GM23248 (cell line): ENCODE results near the gene TMC6. TPM values are rescaled to one million over a fixed set of nuclear protein-coding genes. Genes with fewer than 3 reads are reported as not detected.

Experiments used
- DNase-seq: peaks from one replicate; pipeline ENCODE4 v3.0.0-alpha.2; 2015
- H2AFZ ChIP-seq: fragments of 200-600 bp; sonication (generic); 2 replicates; pipeline ENCODE4 v1.6.1; 2016; ENCODE audit warnings: antibody characterized with exemption
- H3F3A ChIP-seq: fragments of 200-600 bp; sonication (generic); 2 replicates; pipeline ENCODE4 v1.6.1; 2016; ENCODE audit warnings: mild to moderate bottlenecking, antibody characterized with exemption, mixed run types; ENCODE audit not compliant: insufficient read depth
- H3K27ac ChIP-seq: fragments of 200-600 bp; sonication (generic); 2 replicates; pipeline ENCODE4 v1.5.1; 2016; ENCODE audit warnings: mild to moderate bottlenecking
- H3K27me3 ChIP-seq: fragments of 200-600 bp; sonication (generic); replicated peaks from 2 replicates; pipeline ENCODE4 v1.6.1; 2016; ENCODE audit warnings: mild to moderate bottlenecking; ENCODE audit not compliant: insufficient read depth
- H3K36me3 ChIP-seq: fragments of 200-600 bp; sonication (generic); 2 replicates; pipeline ENCODE4 v1.6.1; 2016; ENCODE audit warnings: low read depth, mild to moderate bottlenecking
- H3K4me1 ChIP-seq: fragments of 200-600 bp; sonication (generic); 2 replicates; pipeline ENCODE4 v1.6.1; 2016; ENCODE audit warnings: mild to moderate bottlenecking; ENCODE audit not compliant: insufficient read depth
- H3K4me2 ChIP-seq: fragments of 200-600 bp; sonication (generic); one replicate; pipeline ENCODE4 v1.6.1; 2016; ENCODE audit warnings: mild to moderate bottlenecking; ENCODE audit not compliant: unreplicated experiment
- H3K4me3 ChIP-seq: fragments of 200-600 bp; sonication (generic); 2 replicates; pipeline ENCODE4 v1.5.1; 2016; ENCODE audit warnings: mild to moderate bottlenecking
- H3K79me2 ChIP-seq: fragments of 200-600 bp; sonication (generic); 2 replicates; pipeline ENCODE4 v1.6.1; 2016; ENCODE audit warnings: mild to moderate bottlenecking; ENCODE audit not compliant: insufficient read depth
- H3K9ac ChIP-seq: fragments of 200-600 bp; sonication (generic); 2 replicates; pipeline ENCODE4 v1.6.1; 2016; ENCODE audit warnings: mild to moderate bottlenecking
- H3K9me2 ChIP-seq: fragments of 200-600 bp; sonication (generic); 2 replicates; pipeline ENCODE4 v1.6.1; 2016; ENCODE audit warnings: mixed run types, mild to moderate bottlenecking, moderate library complexity; ENCODE audit not compliant: insufficient read depth
- H3K9me3 ChIP-seq: fragments of 200-600 bp; sonication (generic); one replicate; pipeline ENCODE4 v1.6.1; 2017; ENCODE audit warnings: low read depth
- H4K20me1 ChIP-seq: fragments of 200-600 bp; sonication (generic); 2 replicates; pipeline ENCODE4 v1.6.0; 2016; ENCODE audit not compliant: insufficient read depth
- EZH2 ChIP-seq: fragments of 200-600 bp; sonication (generic); IDR thresholded peaks from 2 replicates; pipeline ENCODE4 v1.6.1; 2018; ENCODE audit warnings: antibody characterized with exemption, mild to moderate bottlenecking; ENCODE audit not compliant: insufficient read depth, poor library complexity, severe bottlenecking
- EZH2phosphoT487 ChIP-seq: fragments of 200-600 bp; sonication (generic); IDR thresholded peaks from 2 replicates; pipeline ENCODE4 v1.6.1; 2018; ENCODE audit warnings: antibody characterized with exemption, moderate library complexity, mild to moderate bottlenecking, low read depth; ENCODE audit not compliant: insufficient read depth
- WGBS, 2 experiments: methylation state at CpG; one replicate each; pipeline ENCODE4 v1.1.6; 2015 to 2017; ENCODE audit warnings: low lambda C conversion rate in 2 of 2, low coverage in 1 of 2; ENCODE audit errors: missing lambda C conversion rate in 2 of 2; 5-methylcytosine and 5-hydroxymethylcytosine counted together
- in situ Hi-C: fragments of 300-500 bp; cut with MboI; formaldehyde crosslinking; loops from 2 replicates; pipeline ENCODE4 v1.15.0; 2020
- polyA plus RNA-seq: library from polyadenylated mRNA; unstranded; fragments of >200 nt; fragmentation: Nextera tagmentation; extraction: Ambion mirVana; gene quantifications from 2 replicates; pipeline ENCODE4 v1.2.1, GENCODE V29; 2016
- total RNA-seq: library from RNA; depleted of rRNA; stranded (reverse); fragments of >200 nt; shearing (Covaris generic); gene quantifications from 2 replicates; pipeline ENCODE4 v1.2.3, GENCODE V29; 2014

TMC6 gene
- total and polyA plus RNA-seq, 2 experiments from 2014 or later = not detected

- 65 to 69% methylated on average over 19 of the region's 19 CpGs for WGBS, 2 experiments
- no peak overlapping the region for H3K4me3 ChIP-seq
- H3K4me2 ChIP-seq = no peak overlapping the region
- no peaks in the 10 kb centered on the region; the same call in 1 of the 2 replicates for H3K4me1 ChIP-seq
- H3F3A ChIP-seq = no peaks in the 10 kb centered on the region
- no peak overlapping the region for H2AFZ ChIP-seq
- no peaks in the 10 kb centered on the region for H4K20me1 ChIP-seq
- no peaks in the 10 kb centered on the region for H3K36me3 ChIP-seq
- H3K9me2 ChIP-seq = no peaks in the 10 kb centered on the region
- no peaks in the 10 kb centered on the region for H3K9me3 ChIP-seq
- peaks cover 19% of the 10 kb centered on the region for H3K27me3 ChIP-seq
- TF ChIP-seq EZH2 (no peak), EZH2phosphoT487 (no peak)
- H3K27ac ChIP-seq = no peak overlapping the region
- H3K9ac ChIP-seq = no peak overlapping the region
- in situ Hi-C loops = no loop called here
- DNase-seq = no peak
- no peaks in the 10 kb centered on the region for H3K79me2 ChIP-seq
Observed at GRCh38 chr17:78111016-78111726, 17.4 kb downstream of the TMC6 start.

- Histone ChIP-seq H3K9me3 (no peaks in the 10 kb centered on the region), H4K20me1 (no peaks in the 10 kb centered on the region), H3K4me3 (no peak overlapping the region), H3K27ac (no peak overlapping the region), H3K4me2 (no peak overlapping the region), H2AFZ (no peak overlapping the region), H3K9me2 (no peaks in the 10 kb centered on the region), H3K79me2 (no peaks in the 10 kb centered on the region), H3K4me1 (no peaks in the 10 kb centered on the region; the same call in 1 of the 2 replicates), H3K27me3 (peaks cover 19% of the 10 kb centered on the region), H3K36me3 (no peaks in the 10 kb centered on the region), H3K9ac (no peak overlapping the region), H3F3A (no peaks in the 10 kb centered on the region)
- TF ChIP-seq EZH2 (no peak), EZH2phosphoT487 (no peak)
- in situ Hi-C loops = no loop called here
- 73 to 76% methylated on average over 22 of the region's 22 CpGs for WGBS, 2 experiments
- DNase-seq = no peak
Observed at GRCh38 chr17:78110363-78111015, 18.1 kb downstream of the TMC6 start.

- in situ Hi-C loops = no loop called here
- 78 to 80% methylated on average over 9 of the region's 9 CpGs for WGBS, 2 experiments
Observed at GRCh38 chr17:78109489-78109761, 19.1 kb downstream of the TMC6 start.

GRCh38 chr17:78108726-78109488 lies 19.6 kb downstream of the TMC6 start:
- Histone ChIP-seq H4K20me1 (no peaks in the 10 kb centered on the region), H3K4me2 (no peak overlapping the region), H3F3A (no peaks in the 10 kb centered on the region), H3K9ac (no peak overlapping the region), H3K4me3 (no peak overlapping the region), H3K4me1 (no peaks in the 10 kb centered on the region; the same call in 1 of the 2 replicates), H3K79me2 (no peaks in the 10 kb centered on the region), H2AFZ (no peak overlapping the region), H3K9me3 (no peaks in the 10 kb centered on the region), H3K9me2 (no peaks in the 10 kb centered on the region), H3K27ac (no peak overlapping the region), H3K27me3 (peaks cover 4% of the 10 kb centered on the region; the same call in 1 of the 2 replicates), H3K36me3 (no peaks in the 10 kb centered on the region)
- DNase-seq = no peak
- TF ChIP-seq EZH2phosphoT487 = no peak
- no peak for TF ChIP-seq EZH2
- WGBS, 2 experiments = 80 to 82% methylated on average over 18 of the region's 18 CpGs
- in situ Hi-C loops = no loop called here

More at GRCh38 chr17:78109489-78109761, 19.1 kb downstream of the TMC6 start:
- no peaks in the 10 kb centered on the region for H3K9me3 ChIP-seq
- no peaks in the 10 kb centered on the region for H3F3A ChIP-seq
- H3K4me3 ChIP-seq = no peak overlapping the region
- no peak overlapping the region for H3K4me2 ChIP-seq
- no peaks in the 10 kb centered on the region for H3K9me2 ChIP-seq
- H2AFZ ChIP-seq = no peak overlapping the region
- no peaks in the 10 kb centered on the region for H3K79me2 ChIP-seq
- no peak overlapping the region for H3K27ac ChIP-seq
- H3K4me1 ChIP-seq = no peaks in the 10 kb centered on the region; the same call in 1 of the 2 replicates
- DNase-seq = no peak
- H4K20me1 ChIP-seq = no peaks in the 10 kb centered on the region
- H3K9ac ChIP-seq = no peak overlapping the region
- TF ChIP-seq EZH2phosphoT487 (no peak), EZH2 (no peak)
- peaks cover 10% of the 10 kb centered on the region for H3K27me3 ChIP-seq
- no peaks in the 10 kb centered on the region for H3K36me3 ChIP-seq
